ENCODE measurements around the gene C2orf66. TPM values are rescaled to one million over a fixed set of nuclear protein-coding genes. Genes with fewer than 3 reads are reported as not detected.

Gene C2orf66
- total RNA-seq, 1 donor from 2014 or later: not detected

GRCh38 chr2:196783431-196784094 lies 25.6 kb downstream of the C2orf66 start:
- CTCF ChIA-PET: no interaction called here
- Mint-ChIP-seq H3K27me3 (no peaks in the 10 kb centered on the region), H3K27ac (no peak overlapping the region), H3K4me3 (no peak overlapping the region), H3K36me3 (ENCODE audit: low read depth) (peaks cover 51% of the 10 kb centered on the region), H3K4me1 (no peaks in the 10 kb centered on the region), H3K9me3 (no peaks in the 10 kb centered on the region)
- intact Hi-C loops (cut with micrococcal nuclease): loop anchor here (10.0 kb wide), 1 partner anchor 221 kb away; no protein-coding TSS in a partner anchor
- DNase-seq: no peak
- ATAC-seq (ENCODE audit: low read depth): no peak
- POLR2A ChIA-PET: interaction anchor here (0.6 kb wide), 1 partner anchor 1282 kb away, joined by 3 read pairs; no protein-coding TSS in a partner anchor
- TF ChIP-seq CTCF (IDR thresholded peaks at IDR 0.05): no peak

- ChIA-PET CTCF (no interaction called here), POLR2A (no interaction called here)
- Mint-ChIP-seq H3K4me1 (no peaks in the 10 kb centered on the region), H3K9me3 (no peaks in the 10 kb centered on the region), H3K36me3 (ENCODE audit: low read depth) (peaks cover 64% of the 10 kb centered on the region), H3K27me3 (no peaks in the 10 kb centered on the region), H3K27ac (no peak overlapping the region), H3K4me3 (no peak overlapping the region)
- intact Hi-C loops (cut with micrococcal nuclease): no loop called here
- ATAC-seq (ENCODE audit: low read depth) (no peak), DNase-seq (no peak)
- no peak for TF ChIP-seq CTCF (IDR thresholded peaks at IDR 0.05)
Measured at GRCh38 chr2:196767101-196767500, 42.1 kb downstream of the C2orf66 start.

GRCh38 chr2:196759378-196759706 lies 49.8 kb downstream of the C2orf66 start:
- no peak for ATAC-seq (ENCODE audit: low read depth)
- Mint-ChIP-seq H3K4me3 (no peak overlapping the region), H3K36me3 (ENCODE audit: low read depth) (peaks cover 33% of the 10 kb centered on the region), H3K27me3 (no peaks in the 10 kb centered on the region), H3K9me3 (peaks cover 21% of the 10 kb centered on the region), H3K27ac (no peak overlapping the region), H3K4me1 (no peaks in the 10 kb centered on the region)
- ChIA-PET CTCF (interaction anchor here (1.4 kb wide), 1 partner anchor 8 kb away, joined by 5 read pairs; no protein-coding TSS in a partner anchor), POLR2A (no interaction called here)
- no peak for TF ChIP-seq CTCF (IDR thresholded peaks at IDR 0.05)
- DNase-seq: no peak
- intact Hi-C loops (cut with micrococcal nuclease): loop anchor here (5.0 kb wide), 2 partner anchors 462 to 682 kb away; no protein-coding TSS in a partner anchor

GRCh38 chr2:196758474-196759377 lies 50.4 kb downstream of the C2orf66 start:
- ChIA-PET POLR2A (interaction anchor here (0.7 kb wide), 1 partner anchor 47 kb away, joined by 6 read pairs; no protein-coding TSS in a partner anchor), CTCF (interaction anchor here (1.4 kb wide), 1 partner anchor 8 kb away, joined by 5 read pairs; no protein-coding TSS in a partner anchor)
- no peak for TF ChIP-seq CTCF (IDR thresholded peaks at IDR 0.05)
- ATAC-seq (ENCODE audit: low read depth) (no peak), DNase-seq (no peak)
- Mint-ChIP-seq H3K27me3 (no peaks in the 10 kb centered on the region), H3K9me3 (peaks cover 27% of the 10 kb centered on the region), H3K27ac (no peak overlapping the region), H3K4me1 (no peaks in the 10 kb centered on the region), H3K36me3 (ENCODE audit: low read depth) (peaks cover 27% of the 10 kb centered on the region), H3K4me3 (no peak overlapping the region)
- intact Hi-C loops (cut with micrococcal nuclease): loop anchor here (5.0 kb wide), 2 partner anchors 461 to 681 kb away; no protein-coding TSS in a partner anchor

Other genes starting within 250 kb of the C2orf66 start
- gene HECW2, start 215.8 kb downstream of the C2orf66 start, total RNA-seq: 0.69 and 1.4 TPM in 2 replicates
- 2.3 and 2.6 TPM in 2 replicates for gene CCDC150, start 169.6 kb downstream of the C2orf66 start, total RNA-seq
- 39.4 and 49.6 TPM in 2 replicates for gene GTF3C3, start 9.7 kb downstream of the C2orf66 start, total RNA-seq
- 1.9 and 2.9 TPM in 2 replicates for gene PGAP1, start 117.4 kb upstream of the C2orf66 start, total RNA-seq